NCI-H1694 (cell line): ENCODE measurements around the gene VPS37C.

Experiments
- DNase-seq: peaks from one replicate; lab custom pipeline; 2025; lab: John Stamatoyannopoulos, UW

Gene VPS37C

GRCh38 chr11:61133145-61133544, 28.1 kb downstream of the VPS37C start:
- DNase-seq = no peak

GRCh38 chr11:61132646-61133045, 28.6 kb downstream of the VPS37C start:
- no peak for DNase-seq

DNA sequence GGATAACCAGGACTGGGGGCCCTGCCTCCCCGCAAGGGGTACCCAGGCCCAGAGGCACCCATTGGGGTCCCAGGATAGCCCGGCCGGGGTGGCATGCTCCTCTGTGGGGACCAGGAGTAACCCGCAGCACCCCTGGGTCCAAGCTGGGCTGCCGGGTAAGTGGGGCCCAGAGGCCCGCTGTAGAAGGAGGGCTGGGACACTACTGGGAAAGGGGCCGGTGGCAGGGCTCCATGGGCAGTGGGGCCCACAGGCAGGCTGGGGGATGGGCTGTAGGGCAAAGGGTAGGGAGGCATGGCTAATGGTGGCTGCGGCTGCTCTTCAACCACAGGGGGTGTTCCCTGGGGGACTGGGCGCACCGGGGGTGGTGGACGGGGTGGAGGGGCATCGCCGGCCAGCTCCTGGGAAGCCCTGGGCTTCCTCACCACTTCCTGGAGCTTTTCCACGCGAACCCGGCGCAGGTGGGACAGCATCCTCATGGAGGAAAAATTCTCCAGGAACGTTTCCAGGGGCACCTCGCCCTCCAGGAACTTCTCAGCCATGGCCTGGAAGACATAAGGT, 29.1 kb downstream of the VPS37C start:
- DNase-seq = no peak

GRCh38 chr11:61131586-61131985, 29.6 kb downstream of the VPS37C start:
- no peak for DNase-seq

DNA sequence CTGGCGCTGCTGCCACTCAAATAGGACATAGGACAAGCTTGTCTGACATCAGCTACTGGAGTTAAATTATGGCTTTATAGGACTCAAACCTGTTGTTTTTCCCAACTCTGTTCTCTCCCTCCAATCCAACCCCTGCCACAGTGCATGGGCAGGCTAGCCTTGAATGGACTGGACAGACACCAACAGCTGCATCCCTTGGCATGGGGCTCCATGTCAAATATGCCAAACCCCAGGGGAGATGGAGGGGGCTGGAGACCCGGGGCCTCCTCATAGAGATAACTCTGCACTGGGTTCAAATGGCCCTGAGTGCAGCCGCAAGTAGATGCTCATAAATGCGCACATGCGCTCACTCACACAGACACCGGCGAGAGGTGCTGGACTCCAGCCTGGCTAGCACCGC, 30.0 kb downstream of the VPS37C start:
- no peak for DNase-seq

DNA sequence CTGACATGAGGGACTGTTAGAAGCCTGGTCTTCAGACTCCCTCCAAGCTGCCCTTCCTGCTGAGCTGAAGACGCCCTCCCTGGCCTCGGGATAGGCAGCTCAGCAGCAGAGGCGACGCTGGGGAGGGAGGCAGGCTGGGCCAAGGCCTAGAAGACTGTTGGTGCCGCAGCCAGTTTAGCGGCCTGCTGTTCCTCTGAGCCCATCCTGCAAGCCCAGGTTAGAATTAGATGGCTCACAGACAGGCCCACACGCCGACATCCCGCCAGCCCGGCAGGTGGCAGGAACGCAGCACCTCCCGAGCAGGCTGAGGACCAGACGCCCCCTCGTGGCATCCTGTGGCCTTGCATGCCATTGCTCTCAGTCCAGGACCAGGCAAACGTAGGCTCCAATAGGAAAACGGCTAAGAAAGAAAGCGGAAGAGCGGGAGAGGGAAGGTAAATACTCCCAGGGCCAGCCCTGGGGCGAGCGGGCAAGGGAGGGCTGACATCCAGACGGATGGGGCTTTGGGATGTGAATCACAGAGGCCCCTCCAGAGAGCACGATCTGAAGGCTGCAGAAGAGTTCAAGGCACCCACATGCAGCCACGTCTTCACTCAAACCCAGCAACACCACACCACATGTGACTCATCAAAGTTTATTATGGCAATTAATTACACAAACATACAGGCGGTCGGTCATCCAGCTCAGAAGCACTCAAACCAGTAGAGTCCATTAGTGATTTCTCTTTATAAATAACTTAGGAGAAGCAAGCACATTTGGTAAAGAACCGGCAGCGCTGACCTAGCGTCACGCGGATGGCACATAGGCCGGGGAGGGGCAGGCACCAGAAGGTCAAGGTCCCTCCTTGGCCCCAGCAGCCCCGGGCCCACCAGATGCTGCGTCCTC, 31.3 kb downstream of the VPS37C start:
- no peak for DNase-seq

GRCh38 chr11:61128947-61129638, 32.1 kb downstream of the VPS37C start:
- no peak for DNase-seq

- no peak for DNase-seq
Measured at GRCh38 chr11:61127991-61128390, 33.2 kb downstream of the VPS37C start.

DNA sequence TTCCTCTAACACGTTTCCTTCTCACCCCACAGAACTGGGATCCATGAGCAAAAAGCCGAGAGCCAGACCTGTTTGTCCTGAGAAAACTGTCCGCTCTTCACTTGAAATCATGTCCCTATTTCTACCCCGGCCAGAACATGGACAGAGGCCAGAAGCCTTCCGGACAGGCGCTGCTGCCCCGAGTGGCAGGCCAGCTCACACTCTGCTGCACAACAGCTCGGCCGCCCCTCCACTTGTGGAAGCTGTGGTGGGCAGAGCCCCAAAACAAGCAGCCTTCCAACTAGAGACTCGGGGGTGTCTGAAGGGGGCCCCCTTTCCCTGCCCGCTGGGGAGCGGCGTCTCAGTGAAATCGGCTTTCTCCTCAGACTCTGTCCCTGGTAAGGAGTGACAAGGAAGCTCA, 35.0 kb downstream of the VPS37C start:
- DNase-seq = no peak

DNA sequence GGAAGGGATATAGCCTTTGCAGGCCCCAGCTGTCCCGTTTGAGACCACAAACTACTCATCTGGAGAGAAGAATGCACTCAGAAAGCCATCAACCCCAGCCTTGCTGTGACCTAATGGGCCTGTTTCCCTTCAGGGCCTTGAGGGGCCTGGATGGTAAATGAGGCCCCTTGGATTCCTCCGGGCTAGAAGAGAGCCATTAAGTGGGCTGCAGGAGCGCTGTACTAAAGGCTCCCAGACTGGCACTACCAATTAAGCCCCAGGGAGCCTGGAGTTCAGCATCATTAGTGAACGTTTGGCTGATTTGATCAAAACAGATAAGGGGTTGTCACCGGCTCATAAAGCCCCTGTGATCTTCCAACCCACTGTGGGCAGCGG, 35.9 kb downstream of the VPS37C start:
- DNase-seq = no peak

GRCh38 chr11:61124574-61125309, 36.5 kb downstream of the VPS37C start:
- no peak for DNase-seq

GRCh38 chr11:61123775-61124571, 37.3 kb downstream of the VPS37C start:
- DNase-seq = no peak

GRCh38 chr11:61122761-61123160, 38.5 kb downstream of the VPS37C start:
- DNase-seq = no peak

- no peak for DNase-seq
Measured at GRCh38 chr11:61121917-61122316, 39.3 kb downstream of the VPS37C start.

GRCh38 chr11:61121192-61121831, 39.9 kb downstream of the VPS37C start:
- no peak for DNase-seq

GRCh38 chr11:61120706-61121191, 40.5 kb downstream of the VPS37C start:
- DNase-seq = no peak

GRCh38 chr11:61120099-61120705, 41.0 kb downstream of the VPS37C start:
- DNase-seq = no peak

DNA sequence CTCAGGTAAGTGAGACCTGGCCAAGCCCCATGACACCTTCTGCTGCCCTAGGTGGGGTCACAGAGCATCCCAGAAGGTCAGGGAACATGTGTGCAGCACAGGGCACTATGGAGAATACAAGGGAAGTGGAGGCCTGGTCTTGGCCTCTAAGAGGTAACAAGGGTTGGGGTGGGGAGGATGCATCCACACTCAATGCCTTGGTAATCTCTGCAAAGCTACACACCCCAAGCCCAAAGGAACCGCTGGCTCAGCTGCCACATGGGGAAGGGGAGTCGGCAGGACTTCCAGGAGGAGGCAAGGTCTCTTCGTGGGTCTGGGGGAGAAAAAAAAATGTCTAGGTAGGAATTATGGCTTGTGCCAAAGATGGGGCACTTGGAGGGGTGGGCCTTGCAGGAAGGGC, 41.7 kb downstream of the VPS37C start:
- no peak for DNase-seq

- DNase-seq = no peak
Measured at GRCh38 chr11:61119055-61119454, 42.2 kb downstream of the VPS37C start.

- no peak for DNase-seq
Measured at GRCh38 chr11:61118406-61118805, 42.8 kb downstream of the VPS37C start.

DNA sequence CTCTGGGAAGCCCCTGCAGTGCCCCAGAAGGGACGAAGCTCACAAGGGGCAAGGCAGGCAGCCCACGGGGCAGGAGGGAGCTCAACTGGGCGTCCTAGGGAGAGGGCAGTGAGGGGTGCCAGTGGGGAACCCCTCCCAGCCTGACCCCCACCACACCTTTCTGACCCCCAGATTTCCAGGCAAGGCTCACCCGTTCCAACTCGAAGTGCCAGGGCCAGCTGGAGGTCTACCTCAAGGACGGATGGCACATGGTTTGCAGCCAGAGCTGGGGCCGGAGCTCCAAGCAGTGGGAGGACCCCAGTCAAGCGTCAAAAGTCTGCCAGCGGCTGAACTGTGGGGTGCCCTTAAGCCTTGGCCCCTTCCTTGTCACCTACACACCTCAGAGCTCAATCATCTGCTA, 43.2 kb downstream of the VPS37C start:
- DNase-seq = no peak
